Measurements from ENCODE around the gene DUSP3. TPM values are rescaled to one million over a fixed set of nuclear protein-coding genes. Genes with fewer than 3 reads are reported as not detected.

Gene DUSP3
- total and polyA plus RNA-seq, 2 of the 13 experiments (the other 11 are each of a cell fraction or from before 2014, with no cell fraction given) = 60.0 to 71.5 TPM

DNA sequence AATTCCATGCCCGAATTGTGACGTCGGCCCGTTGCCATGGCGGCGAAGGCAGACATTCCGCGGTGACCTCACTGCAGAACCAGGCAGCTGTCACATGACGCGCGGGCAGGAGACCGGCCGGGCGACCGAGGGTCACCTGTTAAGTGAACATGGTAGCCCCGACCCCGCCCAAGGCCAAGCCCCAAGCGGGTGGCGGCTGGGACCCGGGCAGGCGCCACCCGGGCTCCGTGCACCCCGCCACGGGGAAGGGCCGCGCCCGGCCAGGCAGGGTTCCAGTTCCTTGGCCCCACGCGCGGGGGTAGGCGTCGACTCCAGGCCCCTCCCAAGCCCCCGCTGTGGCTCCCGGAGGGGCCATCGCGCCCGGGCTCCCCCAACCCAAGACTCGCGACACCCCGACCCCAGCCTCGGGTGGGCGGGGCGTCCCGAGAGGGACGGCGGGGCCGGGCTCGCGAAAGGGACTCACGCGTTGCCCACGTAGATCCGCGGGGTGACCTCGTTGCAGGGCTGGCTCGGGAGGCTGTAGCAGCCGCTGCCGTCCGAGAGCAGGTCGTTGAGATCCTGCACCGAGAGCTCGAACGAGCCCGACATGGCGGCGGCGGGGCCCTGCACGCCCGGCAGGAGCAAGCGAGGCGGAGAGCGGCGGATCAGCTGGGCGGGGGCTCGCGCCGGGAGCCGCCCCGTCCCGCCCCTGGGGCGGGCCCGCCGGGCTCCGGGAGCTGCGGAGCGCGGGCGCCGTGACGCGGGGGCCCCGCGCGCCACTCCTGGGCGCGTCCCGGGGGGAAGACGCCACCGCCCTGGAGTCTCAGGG, at the start of gene DUSP3 (continued):
- TF ChIP-seq RORA (CRISPR knock-in tag; IDR thresholded peaks at IDR 0.05) (no peak), SCMH1 (CRISPR knock-in tag; IDR thresholded peaks at IDR 0.05; ENCODE audit: borderline replicate concordance) (no peak), NFIC (IDR thresholded peaks at IDR 0.05; ENCODE audit: low read length) (no peak), CC2D1A (CRISPR knock-in tag; IDR thresholded peaks at IDR 0.05) (0 out of 2 replicates have a peak, but pooled peaks have one; percentile 29), NCOA1 (CRISPR knock-in tag; IDR thresholded peaks at IDR 0.05) (peak; percentile 88; the same call in 1 of the 2 replicates), ZMYM2 (CRISPR knock-in tag; IDR thresholded peaks at IDR 0.05) (no peak), ZNF558 (CRISPR knock-in tag; IDR thresholded peaks at IDR 0.05; ENCODE audit: borderline replicate concordance) (peak; percentile 98), RFXANK (CRISPR knock-in tag; IDR thresholded peaks at IDR 0.05) (peak; percentile 49; the same call in 1 of the 2 replicates), GZF1 (CRISPR knock-in tag; IDR thresholded peaks at IDR 0.05) (no peak), SPEN (CRISPR knock-in tag; IDR thresholded peaks at IDR 0.05; ENCODE audit: low read depth) (peak; percentile 83), SNAPC2 (CRISPR knock-in tag; IDR thresholded peaks at IDR 0.05) (peak; percentile 53; the same call in 1 of the 2 replicates), FOXC1 (CRISPR knock-in tag; IDR thresholded peaks at IDR 0.05; ENCODE audit: borderline replicate concordance) (peak; percentile 59), ZNF879 (CRISPR knock-in tag; IDR thresholded peaks at IDR 0.05) (no peak), ZSCAN30 (CRISPR knock-in tag; IDR thresholded peaks at IDR 0.05) (no peak), KLF12 (CRISPR knock-in tag; IDR thresholded peaks at IDR 0.05; ENCODE audit: borderline replicate concordance) (peak; percentile 91), NAIF1 (CRISPR knock-in tag; IDR thresholded peaks at IDR 0.05; ENCODE audit: borderline replicate concordance) (no peak; the same call in 1 of the 2 replicates), SALL1 (CRISPR knock-in tag; IDR thresholded peaks at IDR 0.05) (peak; percentile 38; the same call in 1 of the 2 replicates), ZNF782 (CRISPR knock-in tag; IDR thresholded peaks at IDR 0.05; ENCODE audit: borderline replicate concordance) (no peak), ZNF333 (CRISPR knock-in tag; IDR thresholded peaks at IDR 0.05; ENCODE audit: borderline replicate concordance) (no peak; the same call in 1 of the 2 replicates), ZNF761 (CRISPR knock-in tag; conservative IDR thresholded peaks at IDR 0.05) (peak; percentile 80; the same call in 1 of the 2 replicates), ZSCAN20 (CRISPR knock-in tag; IDR thresholded peaks at IDR 0.05; ENCODE audit: borderline replicate concordance) (peak; percentile 68; the same call in 1 of the 2 replicates), SP1 (IDR thresholded peaks at IDR 0.05) (no peak), SP1 (CRISPR knock-in tag; IDR thresholded peaks at IDR 0.05) (peak; percentile 75; the same call in 1 of the 2 replicates)
- TF ChIP-seq, protein P1, sequence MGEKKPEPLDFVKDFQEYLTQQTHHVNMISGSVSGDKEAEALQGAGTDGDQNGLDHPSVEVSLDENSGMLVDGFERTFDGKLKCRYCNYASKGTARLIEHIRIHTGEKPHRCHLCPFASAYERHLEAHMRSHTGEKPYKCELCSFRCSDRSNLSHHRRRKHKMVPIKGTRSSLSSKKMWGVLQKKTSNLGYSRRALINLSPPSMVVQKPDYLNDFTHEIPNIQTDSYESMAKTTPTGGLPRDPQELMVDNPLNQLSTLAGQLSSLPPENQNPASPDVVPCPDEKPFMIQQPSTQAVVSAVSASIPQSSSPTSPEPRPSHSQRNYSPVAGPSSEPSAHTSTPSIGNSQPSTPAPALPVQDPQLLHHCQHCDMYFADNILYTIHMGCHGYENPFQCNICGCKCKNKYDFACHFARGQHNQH (CRISPR knock-in tag; IDR thresholded peaks at IDR 0.05) = no peak; the same call in 1 of the 2 replicates
- TF ChIP-seq, protein P2, sequence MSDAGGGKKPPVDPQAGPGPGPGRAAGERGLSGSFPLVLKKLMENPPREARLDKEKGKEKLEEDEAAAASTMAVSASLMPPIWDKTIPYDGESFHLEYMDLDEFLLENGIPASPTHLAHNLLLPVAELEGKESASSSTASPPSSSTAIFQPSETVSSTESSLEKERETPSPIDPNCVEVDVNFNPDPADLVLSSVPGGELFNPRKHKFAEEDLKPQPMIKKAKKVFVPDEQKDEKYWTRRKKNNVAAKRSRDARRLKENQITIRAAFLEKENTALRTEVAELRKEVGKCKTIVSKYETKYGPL (CRISPR knock-in tag; IDR thresholded peaks at IDR 0.05) = peak; percentile 75; the same call in 1 of the 2 replicates
- TF ChIP-seq, protein P3, sequence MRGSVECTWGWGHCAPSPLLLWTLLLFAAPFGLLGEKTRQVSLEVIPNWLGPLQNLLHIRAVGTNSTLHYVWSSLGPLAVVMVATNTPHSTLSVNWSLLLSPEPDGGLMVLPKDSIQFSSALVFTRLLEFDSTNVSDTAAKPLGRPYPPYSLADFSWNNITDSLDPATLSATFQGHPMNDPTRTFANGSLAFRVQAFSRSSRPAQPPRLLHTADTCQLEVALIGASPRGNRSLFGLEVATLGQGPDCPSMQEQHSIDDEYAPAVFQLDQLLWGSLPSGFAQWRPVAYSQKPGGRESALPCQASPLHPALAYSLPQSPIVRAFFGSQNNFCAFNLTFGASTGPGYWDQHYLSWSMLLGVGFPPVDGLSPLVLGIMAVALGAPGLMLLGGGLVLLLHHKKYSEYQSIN (CRISPR knock-in tag; IDR thresholded peaks at IDR 0.05; ENCODE audit: borderline replicate concordance) = no peak
- TF ChIP-seq, protein P4, sequence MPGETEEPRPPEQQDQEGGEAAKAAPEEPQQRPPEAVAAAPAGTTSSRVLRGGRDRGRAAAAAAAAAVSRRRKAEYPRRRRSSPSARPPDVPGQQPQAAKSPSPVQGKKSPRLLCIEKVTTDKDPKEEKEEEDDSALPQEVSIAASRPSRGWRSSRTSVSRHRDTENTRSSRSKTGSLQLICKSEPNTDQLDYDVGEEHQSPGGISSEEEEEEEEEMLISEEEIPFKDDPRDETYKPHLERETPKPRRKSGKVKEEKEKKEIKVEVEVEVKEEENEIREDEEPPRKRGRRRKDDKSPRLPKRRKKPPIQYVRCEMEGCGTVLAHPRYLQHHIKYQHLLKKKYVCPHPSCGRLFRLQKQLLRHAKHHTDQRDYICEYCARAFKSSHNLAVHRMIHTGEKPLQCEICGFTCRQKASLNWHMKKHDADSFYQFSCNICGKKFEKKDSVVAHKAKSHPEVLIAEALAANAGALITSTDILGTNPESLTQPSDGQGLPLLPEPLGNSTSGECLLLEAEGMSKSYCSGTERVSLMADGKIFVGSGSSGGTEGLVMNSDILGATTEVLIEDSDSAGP (CRISPR knock-in tag; IDR thresholded peaks at IDR 0.05; ENCODE audit: borderline replicate concordance) = peak; percentile 89
